ENCODE results near the gene C1orf216.

- TF ChIP-seq POLR2A (IDR thresholded peaks at IDR 0.05) (no peak), CTCF (IDR thresholded peaks at IDR 0.05) (no peak), POLR2AphosphoS5 (IDR thresholded peaks at IDR 0.05) (no peak), EP300 (IDR thresholded peaks at IDR 0.05) (no peak)
Observed at GRCh38 chr1:35707601-35708440, 10.9 kb downstream of the C1orf216 start.

Data from sigmoid colon (tissue), 4 donors.